Stimulated activated CD4-positive, alpha-beta T cell treated with anti-CD3 and anti-CD28 coated beads, TNF-alpha, amount 100 ng/mL, for 1 hour (primary cell): ENCODE data around the gene CD59.

Source experiments
- DNase-seq, 3 donors: peaks; one replicate each; pipeline ENCODE4 v3.0.0-alpha.2; 2020; ENCODE audit warnings: low read depth in 3 of 3, low spot score in 1 of 3

CD59 gene

GRCh38 chr11:33736148-33736812 lies at the start of gene CD59:
CD59 (minus strand) TSS chr11:33736423; CDS start chr11:33722445, 13,978 bp downstream.
- DNase-seq: peak; percentile 73 to 90 (median 80)

- no peak for DNase-seq
Observed at GRCh38 chr11:33785609-33786008, 49.4 kb upstream of the CD59 start.

GRCh38 chr11:33779849-33780528 lies 43.8 kb upstream of the CD59 start:
- no peak for DNase-seq

- no peak for DNase-seq
Observed at GRCh38 chr11:33778675-33779074, 42.5 kb upstream of the CD59 start.

- DNase-seq: no peak
Observed at GRCh38 chr11:33777906-33778305, 41.7 kb upstream of the CD59 start.

- DNase-seq: no peak
Observed at GRCh38 chr11:33775832-33776470, 39.7 kb upstream of the CD59 start.

- DNase-seq: no peak
Observed at GRCh38 chr11:33775467-33775807, 39.2 kb upstream of the CD59 start.

- no peak for DNase-seq
Observed at GRCh38 chr11:33774736-33775466, 38.7 kb upstream of the CD59 start.

GRCh38 chr11:33773987-33774735 lies 37.9 kb upstream of the CD59 start, which contains the start of gene FBXO3:
FBXO3 (minus strand) TSS chr11:33774520; CDS start chr11:33774497, 23 bp downstream.
- DNase-seq: peak; percentile 69 to 76 (median 72)

- no peak for DNase-seq
Observed at GRCh38 chr11:33773404-33773986, 37.3 kb upstream of the CD59 start.

GRCh38 chr11:33772870-33773269 lies 36.6 kb upstream of the CD59 start:
- no peak for DNase-seq

GRCh38 chr11:33772300-33772699 lies 36.1 kb upstream of the CD59 start:
- no peak for DNase-seq

- no peak for DNase-seq
Observed at GRCh38 chr11:33770236-33770635, 34.0 kb upstream of the CD59 start.

GRCh38 chr11:33769542-33769941 lies 33.3 kb upstream of the CD59 start:
- DNase-seq: no peak

GRCh38 chr11:33767624-33768023 lies 31.4 kb upstream of the CD59 start:
- DNase-seq: no peak

GRCh38 chr11:33766085-33766484 lies 29.9 kb upstream of the CD59 start:
- DNase-seq: no peak

- no peak for DNase-seq
Observed at GRCh38 chr11:33761471-33761870, 25.2 kb upstream of the CD59 start.

- DNase-seq: no peak
Observed at GRCh38 chr11:33753304-33753967, 17.2 kb upstream of the CD59 start.

GRCh38 chr11:33751878-33752277 lies 15.7 kb upstream of the CD59 start:
- DNase-seq: no peak

- no peak for DNase-seq
Observed at GRCh38 chr11:33747979-33748378, 11.8 kb upstream of the CD59 start.
